Esophagus squamous epithelium (tissue), 5 donors: ENCODE results near the gene LONRF2. TPM values are rescaled to one million over a fixed set of nuclear protein-coding genes. Genes with fewer than 3 reads are reported as not detected.

ENCODE experiments used
- DNase-seq: peaks from one replicate; lab custom pipeline; 2025; lab: John Stamatoyannopoulos, UW
- H3K27ac ChIP-seq, 4 donors: fragments of 200-600 bp; sonication (generic); one replicate each; pipeline ENCODE4 v1.5.1; 2016 to 2019; ENCODE audit warnings: mild to moderate bottlenecking in 1 of 4
- H3K27me3 ChIP-seq, 4 donors: fragments of 200-600 bp; sonication (generic); 1 replicate in 3 of 4; 2 replicates in 1 of 4; pipeline versions ENCODE4 v1.5.1 to v1.6.0; 2017 to 2021; ENCODE audit warnings: antibody characterized with exemption in 1 of 4
- H3K36me3 ChIP-seq, 3 donors: fragments of 200-600 bp; sonication (generic); one replicate each; pipeline ENCODE4 v1.5.1; 2016 to 2019
- H3K4me1 ChIP-seq, 3 donors: fragments of 200-600 bp; sonication (generic); one replicate each; pipeline ENCODE4 v1.5.1; 2017 to 2019
- H3K4me3 ChIP-seq, 4 donors: fragments of 200-600 bp; sonication (generic); 1 replicate in 3 of 4; 2 replicates in 1 of 4; pipeline ENCODE4 v1.5.1; 2016 to 2019; ENCODE audit warnings: mild to moderate bottlenecking in 2 of 4, moderate library complexity in 1 of 4
- H3K9me3 ChIP-seq, 3 donors: fragments of 200-600 bp; sonication (generic); one replicate each; pipeline ENCODE4 v1.5.1; 2016 to 2019
- CTCF ChIP-seq, 6 experiments: fragments of 450-650 bp in 4 of 6; fragments of 200-600 bp in 2 of 6; sonication (generic) in 2 of 6; IDR thresholded peaks; one replicate each; pipeline ENCODE4 v1.5.1; 2016 to 2019; ENCODE audit warnings: antibody characterized with exemption in 6 of 6, mild to moderate bottlenecking in 4 of 6, moderate library complexity in 4 of 6
- POLR2A ChIP-seq, 4 donors: fragments of 450-650 bp; IDR thresholded peaks; one replicate each; pipeline ENCODE4 v1.6.1; 2017; ENCODE audit warnings: antibody characterized with exemption in 4 of 4, mild to moderate bottlenecking in 4 of 4, moderate library complexity in 3 of 4
- WGBS, 2 donors: methylation state at CpG; one replicate each; pipeline ENCODE4 v1.1.5; 2018; 5-methylcytosine and 5-hydroxymethylcytosine counted together
- intact Hi-C: fragments of 100-400 bp; cut with DNase I; formaldehyde crosslinking; loops from one replicate; pipeline ENCODE4 v1.15.0; 2022
- small RNA-seq, 4 donors: library from RNA; depleted of rRNA; stranded (forward); fragments of <200 nt; gene quantifications; one replicate each; pipeline ENCODE3, GENCODE V24; 2016
- total RNA-seq, 4 donors: library from RNA; depleted of rRNA; stranded (reverse); fragments of >200 nt; gene quantifications; one replicate each; pipeline ENCODE4 v1.1.0, GENCODE V29; 2016
- donor health status: DM: yes; HTN: yes; CAD: no.

Gene LONRF2
- total RNA-seq, 4 donors from 2014 or later = 0.42 to 6.1 (median 1.0) TPM

- no peak for TF ChIP-seq CTCF (IDR thresholded peaks at IDR 0.05)
- no peak for TF ChIP-seq POLR2A (IDR thresholded peaks at IDR 0.05)
- WGBS, 2 donors = 35 to 40% methylated on average over 3 of the region's 3 CpGs
- no peaks in the 10 kb centered on the region for H3K36me3 ChIP-seq
- H3K27ac ChIP-seq = no peak overlapping the region
- no peak overlapping the region for H3K4me3 ChIP-seq
- intact Hi-C loops = no loop called here
- no peaks in the 10 kb centered on the region for H3K9me3 ChIP-seq
- no peak for DNase-seq
- H3K27me3 ChIP-seq = no peaks in the 10 kb centered on the region
- no peaks in the 10 kb centered on the region for H3K4me1 ChIP-seq
These were observed 97.2 kb downstream of the LONRF2 start for GRCh38 chr2:100224988-100225710.

GRCh38 chr2:100223502-100223901, 98.8 kb downstream of the LONRF2 start:
- intact Hi-C loops = no loop called here
- no peak for DNase-seq
- WGBS, 2 donors = 80 to 84% methylated on average over 6 of the region's 6 CpGs

More at GRCh38 chr2:100223502-100223901, 98.8 kb downstream of the LONRF2 start:
- H3K27me3 ChIP-seq = no peaks in the 10 kb centered on the region
- H3K4me1 ChIP-seq = no peaks in the 10 kb centered on the region
- TF ChIP-seq CTCF (IDR thresholded peaks at IDR 0.05) (no peak), POLR2A (IDR thresholded peaks at IDR 0.05) (no peak)
- H3K27ac ChIP-seq = no peak overlapping the region
- no peak overlapping the region for H3K4me3 ChIP-seq
- no peaks in the 10 kb centered on the region for H3K36me3 ChIP-seq
- no peaks in the 10 kb centered on the region for H3K9me3 ChIP-seq

Small RNA genes lying within 50 kb of the gene (small RNA-seq; reads per million reads assigned to genes)
- gene AC012493.2 = 0 reads per million in 4 donors

Other genes with a start within 250 kb of the LONRF2 start
- gene AFF3, start 179.9 kb downstream of the LONRF2 start, total RNA-seq = 1 to 10 TPM; 1.2 to 9.7 (median 3.8) TPM
- gene CHST10, start 95.2 kb upstream of the LONRF2 start, total RNA-seq = 1 to 10 TPM in 2 of 4 donors, under 1 TPM in 2; 0.53 to 7.0 (median 3.2) TPM
- not detected for gene NMS, start 148.0 kb upstream of the LONRF2 start, total RNA-seq
- 10 to 100 TPM; 22.4 to 31.5 (median 28.1) TPM for gene PDCL3, start 240.5 kb upstream of the LONRF2 start, total RNA-seq